H9 (cell line): Measurements from ENCODE around the gene SERPINE3. TPM values are rescaled to one million over a fixed set of nuclear protein-coding genes. Genes with fewer than 3 reads are reported as not detected.

Experiments used
- DNase-seq: peaks from one replicate; pipeline ENCODE4 v3.0.0-alpha.2; 2017
- H2AFZ ChIP-seq: one replicate; pipeline ENCODE4 v1.6.1; 2013; ENCODE audit warnings: mild to moderate bottlenecking, low read length, control low read depth, moderate library complexity
- H2AK5ac ChIP-seq: 2 replicates; pipeline ENCODE4 v1.6.1; 2013; ENCODE audit warnings: low read length, control low read depth, mixed read lengths; ENCODE audit not compliant: insufficient read length
- H2BK120ac ChIP-seq: one replicate; pipeline ENCODE4 v1.6.1; 2013; ENCODE audit warnings: low read depth, mild to moderate bottlenecking, low read length, control low read depth, inconsistent platforms; ENCODE audit not compliant: poor library complexity, severe bottlenecking
- H2BK12ac ChIP-seq: 2 replicates; pipeline ENCODE4 v1.6.1; 2013; ENCODE audit warnings: low read length, control low read depth, mixed read lengths, low read depth; ENCODE audit not compliant: insufficient read length
- H2BK15ac ChIP-seq: 2 replicates; pipeline ENCODE4 v1.6.1; 2013; ENCODE audit warnings: low read depth, low read length, control low read depth
- H2BK20ac ChIP-seq: one replicate; pipeline ENCODE4 v1.6.1; 2013; ENCODE audit warnings: low read depth, mild to moderate bottlenecking, low read length, control low read depth, inconsistent platforms; ENCODE audit not compliant: poor library complexity, severe bottlenecking
- H2BK5ac ChIP-seq: 2 replicates; pipeline ENCODE4 v1.6.1; 2013; ENCODE audit warnings: low read length, control low read depth, mixed read lengths; ENCODE audit not compliant: insufficient read length
- H3K14ac ChIP-seq: 2 replicates; pipeline ENCODE4 v1.6.1; 2013; ENCODE audit warnings: low read length, control low read depth; ENCODE audit not compliant: insufficient read depth
- H3K18ac ChIP-seq: 2 replicates; pipeline ENCODE4 v1.6.1; 2013; ENCODE audit warnings: low read depth, mild to moderate bottlenecking, mixed read lengths, low read length, control low read depth; ENCODE audit not compliant: insufficient read length
- H3K23ac ChIP-seq: 2 replicates; pipeline ENCODE4 v1.6.1; 2013; ENCODE audit warnings: low read length, control low read depth, mixed read lengths, low read depth; ENCODE audit not compliant: insufficient read length
- H3K23me2 ChIP-seq: 2 replicates; pipeline ENCODE4 v1.6.1; 2013; ENCODE audit warnings: low read depth, mild to moderate bottlenecking, mixed read lengths, low read length, control low read depth; ENCODE audit not compliant: insufficient read length, poor library complexity, severe bottlenecking
- H3K27ac ChIP-seq: 2 replicates; pipeline ENCODE4 v1.5.1; 2013; ENCODE audit warnings: low read length, control low read depth, mixed read lengths, low read depth; ENCODE audit not compliant: insufficient read length
- H3K27me3 ChIP-seq: 2 replicates; pipeline ENCODE4 v1.6.1; 2013; ENCODE audit warnings: low read length, control low read depth, inconsistent platforms; ENCODE audit not compliant: insufficient read depth
- H3K4ac ChIP-seq: 2 replicates; pipeline ENCODE4 v1.6.1; 2013; ENCODE audit warnings: low read depth, mild to moderate bottlenecking, control low read depth, inconsistent platforms, low read length, moderate library complexity
- H3K4me1 ChIP-seq: 2 replicates; pipeline ENCODE4 v1.6.1; 2013; ENCODE audit warnings: low read length, control low read depth, inconsistent platforms; ENCODE audit not compliant: insufficient read depth
- H3K4me2 ChIP-seq: 2 replicates; pipeline ENCODE4 v1.6.1; 2013; ENCODE audit warnings: low read length, control low read depth, mixed read lengths; ENCODE audit not compliant: insufficient read length, insufficient read depth
- H3K56ac ChIP-seq: 2 replicates; pipeline ENCODE4 v1.6.1; 2013; ENCODE audit warnings: low read depth, mild to moderate bottlenecking, mixed read lengths, low read length, control low read depth; ENCODE audit not compliant: insufficient read length
- H3K79me1 ChIP-seq: 2 replicates; pipeline ENCODE4 v1.6.1; 2013; ENCODE audit warnings: low read depth, mild to moderate bottlenecking, moderate library complexity, low read length, control low read depth, inconsistent platforms; ENCODE audit not compliant: insufficient read depth, poor library complexity, severe bottlenecking
- H3K79me2 ChIP-seq: 2 replicates; pipeline ENCODE4 v1.6.1; 2013; ENCODE audit warnings: low read length, control low read depth, inconsistent platforms; ENCODE audit not compliant: insufficient read depth
- H3K9ac ChIP-seq: 2 replicates; pipeline ENCODE4 v1.6.1; 2013; ENCODE audit warnings: low read length, control low read depth, mixed read lengths; ENCODE audit not compliant: insufficient read length; ENCODE audit errors: extremely low read depth
- H3K9me3 ChIP-seq: one replicate; pipeline ENCODE4 v1.6.1; 2013; ENCODE audit warnings: low read depth, low read length, inconsistent platforms; ENCODE audit not compliant: control insufficient read depth
- H3T11ph ChIP-seq: one replicate; pipeline ENCODE4 v1.6.1; 2013; ENCODE audit warnings: mild to moderate bottlenecking, low read length, control low read depth, inconsistent platforms
- H4K20me1 ChIP-seq: one replicate; pipeline ENCODE4 v1.6.1; 2013; ENCODE audit not compliant: control insufficient read depth, insufficient read length, insufficient read depth
- H4K5ac ChIP-seq: 2 replicates; pipeline ENCODE4 v1.6.1; 2013; ENCODE audit warnings: low read depth, mild to moderate bottlenecking, mixed read lengths, low read length, control low read depth; ENCODE audit not compliant: insufficient read length
- H4K8ac ChIP-seq: replicated peaks from 2 replicates; pipeline ENCODE4 v1.6.1; 2013; ENCODE audit warnings: low read length, control low read depth, mixed read lengths, low read depth; ENCODE audit not compliant: insufficient read length
- H4K91ac ChIP-seq: 2 replicates; pipeline ENCODE4 v1.6.1; 2013; ENCODE audit warnings: low read depth, mild to moderate bottlenecking, moderate library complexity, mixed read lengths, low read length, control low read depth; ENCODE audit not compliant: insufficient read length
- H3K27ac Mint-ChIP-seq, 3 experiments: 2 replicates in 2 of 3; 3 replicates in 1 of 3; pipeline ENCODE4 v1.8.0; 2020 to 2021; ENCODE audit warnings: mixed read lengths in 3 of 3, mild to moderate bottlenecking in 1 of 3, moderate library complexity in 1 of 3
- H3K27me3 Mint-ChIP-seq: 2 replicates; pipeline ENCODE4 v1.8.0; 2021; ENCODE audit warnings: low read depth, mild to moderate bottlenecking, moderate library complexity, mixed read lengths
- H3K36me3 Mint-ChIP-seq, 3 experiments: 2 replicates in 2 of 3; 3 replicates in 1 of 3; pipeline ENCODE4 v1.8.0; 2020 to 2021; ENCODE audit warnings: low read depth in 3 of 3, mixed read lengths in 3 of 3; ENCODE audit not compliant: insufficient read depth in 1 of 3
- H3K4me1 Mint-ChIP-seq, 2 experiments: 2 replicates each; pipeline ENCODE4 v1.8.0; 2020; ENCODE audit warnings: mixed read lengths in 2 of 2
- H3K4me3 Mint-ChIP-seq, 2 experiments: 2 replicates in 1 of 2; 3 replicates in 1 of 2; pipeline ENCODE4 v1.8.0; 2020 to 2021; ENCODE audit warnings: mild to moderate bottlenecking in 2 of 2, mixed read lengths in 2 of 2, moderate library complexity in 1 of 2
- H3K9me3 Mint-ChIP-seq, 2 experiments: 2 replicates in 1 of 2; 3 replicates in 1 of 2; pipeline ENCODE4 v1.8.0; 2020; ENCODE audit warnings: mild to moderate bottlenecking in 2 of 2, mixed read lengths in 2 of 2, moderate library complexity in 1 of 2
- WGBS: extraction: QIAGEN DNeasy Blood & Tissue Kit; methylation state at CpG from one replicate; pipeline ENCODE4 v1.1.7; 2013; ENCODE audit warnings: missing lambda C conversion rate, low lambda C conversion rate, mixed read lengths; ENCODE audit not compliant: insufficient read length; ENCODE audit errors: extremely low coverage; 5-methylcytosine and 5-hydroxymethylcytosine counted together
- total RNA-seq: library from RNA; stranded (reverse); gene quantifications from 2 replicates; pipeline ENCODE4 v1.2.1, GENCODE V29; 2021
- TF ChIP-seq, protein P1 (sequence below): fragments of 200-600 bp; sonication (generic); conservative IDR thresholded peaks from 3 replicates; pipeline ENCODE4 v1.8.0; 2021; ENCODE audit warnings: antibody characterized with exemption, mild to moderate bottlenecking

Gene SERPINE3
- total RNA-seq, 1 experiment from 2014 or later, result not detected

DNA sequence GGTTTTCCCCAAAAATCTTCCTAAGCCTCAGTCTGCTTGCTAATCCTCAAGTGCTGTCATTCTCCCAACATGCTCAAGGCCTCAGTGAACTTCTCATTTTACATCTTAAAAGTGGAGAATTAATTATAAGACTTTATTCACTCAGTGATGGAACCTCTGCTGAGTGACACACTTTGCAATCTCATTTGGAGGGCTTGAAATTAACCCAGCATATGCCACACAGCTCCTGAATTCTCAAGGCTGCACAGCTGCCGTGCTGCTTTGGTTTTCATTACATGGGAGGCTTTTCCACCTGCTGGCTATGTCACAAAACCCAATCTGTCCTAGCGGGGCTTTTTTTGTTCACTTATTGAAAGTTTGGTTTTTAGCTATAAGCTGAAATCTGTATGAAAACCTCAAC lies 28.3 kb upstream of the SERPINE3 start:
- no peaks in the 10 kb centered on the region for H3K79me1 ChIP-seq
- no peak for DNase-seq
- H3K23ac ChIP-seq, result no peak overlapping the region
- no peak overlapping the region for H2BK20ac ChIP-seq
- no peak overlapping the region for H3K14ac ChIP-seq
- no peaks in the 10 kb centered on the region for H3K23me2 ChIP-seq
- peak overlapping the region; percentile 3 to 85 (median 59); a peak in 6 of 7 replicates for H3K27ac Mint-ChIP-seq
- WGBS, result no CpG with 5 or more reads among the region's 2 CpGs
- no peaks in the 10 kb centered on the region; the same call in 1 of the 2 replicates for H3K27me3 Mint-ChIP-seq
- H2AK5ac ChIP-seq, result no peak overlapping the region
- H3K9me3 ChIP-seq, result no peaks in the 10 kb centered on the region
- no peak overlapping the region for H2BK120ac ChIP-seq
- H3K18ac ChIP-seq, result no peak overlapping the region
- TF ChIP-seq, protein P1, sequence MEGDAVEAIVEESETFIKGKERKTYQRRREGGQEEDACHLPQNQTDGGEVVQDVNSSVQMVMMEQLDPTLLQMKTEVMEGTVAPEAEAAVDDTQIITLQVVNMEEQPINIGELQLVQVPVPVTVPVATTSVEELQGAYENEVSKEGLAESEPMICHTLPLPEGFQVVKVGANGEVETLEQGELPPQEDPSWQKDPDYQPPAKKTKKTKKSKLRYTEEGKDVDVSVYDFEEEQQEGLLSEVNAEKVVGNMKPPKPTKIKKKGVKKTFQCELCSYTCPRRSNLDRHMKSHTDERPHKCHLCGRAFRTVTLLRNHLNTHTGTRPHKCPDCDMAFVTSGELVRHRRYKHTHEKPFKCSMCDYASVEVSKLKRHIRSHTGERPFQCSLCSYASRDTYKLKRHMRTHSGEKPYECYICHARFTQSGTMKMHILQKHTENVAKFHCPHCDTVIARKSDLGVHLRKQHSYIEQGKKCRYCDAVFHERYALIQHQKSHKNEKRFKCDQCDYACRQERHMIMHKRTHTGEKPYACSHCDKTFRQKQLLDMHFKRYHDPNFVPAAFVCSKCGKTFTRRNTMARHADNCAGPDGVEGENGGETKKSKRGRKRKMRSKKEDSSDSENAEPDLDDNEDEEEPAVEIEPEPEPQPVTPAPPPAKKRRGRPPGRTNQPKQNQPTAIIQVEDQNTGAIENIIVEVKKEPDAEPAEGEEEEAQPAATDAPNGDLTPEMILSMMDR, result no peak
- peaks cover 0 to 11% (median 2%) of the 10 kb centered on the region in 3 experiments; a peak in 3 of 7 replicates for H3K36me3 Mint-ChIP-seq
- H2BK15ac ChIP-seq, result no peak overlapping the region
- no peak overlapping the region for H3K4ac ChIP-seq
- H3K27ac ChIP-seq, result no peak overlapping the region
- no peak overlapping the region for H3T11ph ChIP-seq
- peaks cover 40% of the 10 kb centered on the region in 2 experiments for H3K4me1 Mint-ChIP-seq
- no peaks in the 10 kb centered on the region for H3K79me2 ChIP-seq
- no peak overlapping the region for H2BK5ac ChIP-seq
- no peak overlapping the region for H2BK12ac ChIP-seq
- H2AFZ ChIP-seq, result no peak overlapping the region
- no peak overlapping the region for H3K4me3 Mint-ChIP-seq
- no peak overlapping the region for H4K8ac ChIP-seq
- no peak overlapping the region for H4K91ac ChIP-seq
- no peak overlapping the region for H4K5ac ChIP-seq
- no peaks in the 10 kb centered on the region for H3K27me3 ChIP-seq
- peaks cover 6% of the 10 kb centered on the region for H3K4me1 ChIP-seq
- no peak overlapping the region for H3K4me2 ChIP-seq
- no peak overlapping the region for H3K9ac ChIP-seq
- peaks cover 3% of the 10 kb centered on the region in 2 experiments; a peak in 3 of 5 replicates for H3K9me3 Mint-ChIP-seq
- no peaks in the 10 kb centered on the region for H4K20me1 ChIP-seq
- H3K56ac ChIP-seq, result no peak overlapping the region
